OCI-LY1 (cell line): ENCODE measurements around the gene OLFM3.

ENCODE experiments used
- H2AFZ ChIP-seq: fragments of 200-600 bp; sonication (generic), shearing (Covaris generic); 2 replicates; pipeline ENCODE4 v1.6.0; 2014; ENCODE audit warnings: antibody characterized with exemption, mild to moderate bottlenecking, low read length
- H3F3A ChIP-seq: fragments of 200-600 bp; sonication (generic), shearing (Covaris generic); 2 replicates; pipeline ENCODE4 v1.6.0; 2014; ENCODE audit warnings: mild to moderate bottlenecking, antibody characterized with exemption, low read length, moderate library complexity; ENCODE audit not compliant: insufficient read depth
- H3K27ac ChIP-seq: fragments of 200-600 bp; sonication (generic); 2 replicates; pipeline ENCODE4 v1.5.1; 2014; ENCODE audit warnings: low read length, mixed run types, mild to moderate bottlenecking, low read depth; ENCODE audit not compliant: poor library complexity, severe bottlenecking
- H3K27me3 ChIP-seq: fragments of 200-600 bp; sonication (generic); 2 replicates; pipeline ENCODE4 v1.6.0; 2014; ENCODE audit warnings: antibody characterized with exemption, mild to moderate bottlenecking, low read length, moderate library complexity; ENCODE audit not compliant: insufficient read depth
- H3K36me3 ChIP-seq: fragments of 200-600 bp; sonication (generic); 2 replicates; pipeline ENCODE4 v1.6.1; 2014; ENCODE audit warnings: mild to moderate bottlenecking, antibody characterized with exemption, low read length, moderate library complexity, mixed read lengths; ENCODE audit not compliant: insufficient read depth
- H3K4me1 ChIP-seq: fragments of 200-600 bp; sonication (generic); 2 replicates; pipeline ENCODE4 v1.5.1; 2014; ENCODE audit warnings: mild to moderate bottlenecking, low read length, moderate library complexity; ENCODE audit not compliant: insufficient read depth, severe bottlenecking
- H3K4me2 ChIP-seq: fragments of 200-600 bp; sonication (generic), shearing (Covaris generic); 2 replicates; pipeline ENCODE4 v1.6.1; 2014; ENCODE audit warnings: low read length
- H3K4me3 ChIP-seq: fragments of 200-600 bp; sonication (generic); 2 replicates; pipeline ENCODE4 v1.5.1; 2014; ENCODE audit warnings: low read length, low read depth, mild to moderate bottlenecking, mixed read lengths; ENCODE audit not compliant: poor library complexity, severe bottlenecking
- H3K79me2 ChIP-seq: fragments of 200-600 bp; shearing (Covaris generic); 2 replicates; pipeline ENCODE4 v1.6.1; 2016; ENCODE audit warnings: mixed run types, low read length, mixed read lengths; ENCODE audit not compliant: insufficient read depth
- H3K9ac ChIP-seq: fragments of 200-600 bp; sonication (generic), shearing (Covaris generic); 2 replicates; pipeline ENCODE4 v1.6.1; 2014; ENCODE audit warnings: mild to moderate bottlenecking, low read length, mixed read lengths
- H3K9me2 ChIP-seq: fragments of 200-600 bp; sonication (generic), shearing (Covaris generic); 2 replicates; pipeline ENCODE4 v1.6.1; 2014; ENCODE audit warnings: low read depth, mild to moderate bottlenecking, low read length, mixed read lengths
- H3K9me3 ChIP-seq: fragments of 200-600 bp; shearing (Covaris generic); 2 replicates; pipeline ENCODE4 v1.6.1; 2014; ENCODE audit warnings: low read length, mixed read lengths
- H4K20me1 ChIP-seq: fragments of 200-600 bp; sonication (generic), shearing (Covaris generic); 2 replicates; pipeline ENCODE4 v1.6.0; 2016; ENCODE audit warnings: mild to moderate bottlenecking, low read length; ENCODE audit not compliant: insufficient read depth
- EZH2 ChIP-seq: fragments of 200-600 bp; sonication (generic), shearing (Covaris generic); IDR thresholded peaks from 2 replicates; pipeline ENCODE4 v1.8.0; 2017; ENCODE audit warnings: borderline replicate concordance, mixed run types, mild to moderate bottlenecking, antibody characterized with exemption, low read length, moderate library complexity, mixed read lengths
- TF ChIP-seq, protein P1 (sequence below): fragments of 200-600 bp; sonication (generic), shearing (Covaris generic); IDR thresholded peaks from 2 replicates; pipeline ENCODE4 v1.5.1; 2017; ENCODE audit warnings: mild to moderate bottlenecking, antibody characterized with exemption, low read length, moderate library complexity, mixed read lengths

OLFM3 gene

DNA sequence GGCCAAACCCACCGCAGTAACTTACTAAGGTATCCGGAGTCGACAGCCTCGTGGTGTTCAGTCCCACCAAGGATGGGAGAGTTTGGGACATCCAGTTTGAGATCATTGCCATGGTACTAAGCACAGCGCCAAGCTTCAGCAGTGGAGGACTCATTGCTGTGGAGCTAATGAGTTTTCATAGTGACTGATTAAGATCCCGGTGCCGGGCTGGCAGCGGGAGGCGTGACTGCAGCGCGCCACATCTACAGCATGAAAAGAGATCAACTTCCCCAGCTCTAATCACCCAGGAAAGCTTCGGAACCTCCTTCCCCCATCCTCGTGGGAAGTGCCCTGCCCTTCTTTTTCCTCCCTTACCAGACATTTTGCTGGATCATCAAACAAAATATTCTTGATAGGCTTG is 149.9 kb downstream of the OLFM3 start:
- Histone ChIP-seq H3K9me3 (no peaks in the 10 kb centered on the region), H3K4me1 (no peaks in the 10 kb centered on the region), H4K20me1 (no peaks in the 10 kb centered on the region), H2AFZ (no peak overlapping the region), H3K9ac (no peak overlapping the region), H3F3A (no peaks in the 10 kb centered on the region), H3K27ac (no peak overlapping the region), H3K4me3 (no peak overlapping the region), H3K27me3 (no peaks in the 10 kb centered on the region), H3K36me3 (no peaks in the 10 kb centered on the region), H3K79me2 (no peaks in the 10 kb centered on the region), H3K4me2 (no peak overlapping the region), H3K9me2 (no peaks in the 10 kb centered on the region)
- TF ChIP-seq, protein P1, sequence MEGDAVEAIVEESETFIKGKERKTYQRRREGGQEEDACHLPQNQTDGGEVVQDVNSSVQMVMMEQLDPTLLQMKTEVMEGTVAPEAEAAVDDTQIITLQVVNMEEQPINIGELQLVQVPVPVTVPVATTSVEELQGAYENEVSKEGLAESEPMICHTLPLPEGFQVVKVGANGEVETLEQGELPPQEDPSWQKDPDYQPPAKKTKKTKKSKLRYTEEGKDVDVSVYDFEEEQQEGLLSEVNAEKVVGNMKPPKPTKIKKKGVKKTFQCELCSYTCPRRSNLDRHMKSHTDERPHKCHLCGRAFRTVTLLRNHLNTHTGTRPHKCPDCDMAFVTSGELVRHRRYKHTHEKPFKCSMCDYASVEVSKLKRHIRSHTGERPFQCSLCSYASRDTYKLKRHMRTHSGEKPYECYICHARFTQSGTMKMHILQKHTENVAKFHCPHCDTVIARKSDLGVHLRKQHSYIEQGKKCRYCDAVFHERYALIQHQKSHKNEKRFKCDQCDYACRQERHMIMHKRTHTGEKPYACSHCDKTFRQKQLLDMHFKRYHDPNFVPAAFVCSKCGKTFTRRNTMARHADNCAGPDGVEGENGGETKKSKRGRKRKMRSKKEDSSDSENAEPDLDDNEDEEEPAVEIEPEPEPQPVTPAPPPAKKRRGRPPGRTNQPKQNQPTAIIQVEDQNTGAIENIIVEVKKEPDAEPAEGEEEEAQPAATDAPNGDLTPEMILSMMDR: no peak
- no peak for TF ChIP-seq EZH2

DNA sequence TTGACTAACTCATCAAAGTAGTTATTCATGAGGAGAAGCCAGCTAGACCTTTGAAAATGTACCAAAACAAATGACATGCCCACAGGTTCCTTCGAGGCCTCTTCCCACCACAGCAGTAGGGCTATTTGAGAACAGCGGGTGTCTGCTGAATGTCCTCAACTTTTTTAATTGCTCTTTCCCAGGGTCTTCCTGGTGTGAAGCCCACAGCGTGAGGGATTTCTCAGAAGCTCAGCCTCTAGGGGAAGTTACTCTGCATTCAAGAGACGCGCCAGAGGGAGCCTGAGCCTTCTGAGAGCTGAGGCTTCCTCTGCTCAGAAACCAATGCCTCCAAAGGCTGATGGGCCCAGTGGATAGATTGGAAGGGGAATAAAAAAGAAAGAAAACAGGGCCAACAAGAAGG is 153.6 kb downstream of the OLFM3 start:
- Histone ChIP-seq H3K9me2 (no peaks in the 10 kb centered on the region), H3K9me3 (no peaks in the 10 kb centered on the region), H3F3A (no peaks in the 10 kb centered on the region), H3K4me3 (no peak overlapping the region), H3K27ac (no peak overlapping the region), H3K4me1 (no peaks in the 10 kb centered on the region), H3K4me2 (no peak overlapping the region), H4K20me1 (no peaks in the 10 kb centered on the region), H2AFZ (no peak overlapping the region), H3K36me3 (no peaks in the 10 kb centered on the region), H3K27me3 (no peaks in the 10 kb centered on the region), H3K9ac (no peak overlapping the region), H3K79me2 (no peaks in the 10 kb centered on the region)
- no peak for TF ChIP-seq EZH2
- TF ChIP-seq, protein P1: no peak

- H3K79me2 ChIP-seq: no peaks in the 10 kb centered on the region
- no peaks in the 10 kb centered on the region for H3K4me1 ChIP-seq
- TF ChIP-seq, protein P1: no peak
- no peak for TF ChIP-seq EZH2
- no peak overlapping the region for H3K9ac ChIP-seq
- no peaks in the 10 kb centered on the region for H3K9me2 ChIP-seq
- no peaks in the 10 kb centered on the region for H3F3A ChIP-seq
- H3K36me3 ChIP-seq: no peaks in the 10 kb centered on the region
- H4K20me1 ChIP-seq: no peaks in the 10 kb centered on the region
- H3K4me2 ChIP-seq: no peak overlapping the region
- no peak overlapping the region for H3K4me3 ChIP-seq
- H3K9me3 ChIP-seq: no peaks in the 10 kb centered on the region
- no peak overlapping the region for H2AFZ ChIP-seq
- no peaks in the 10 kb centered on the region for H3K27me3 ChIP-seq
- H3K27ac ChIP-seq: no peak overlapping the region
These were observed 154.9 kb downstream of the OLFM3 start for GRCh38 chr1:101841824-101842223.
